Esophagus mucosa (tissue), 1 donor: ENCODE measurements around the gene CLCN6. TPM values are rescaled to one million over a fixed set of nuclear protein-coding genes. Genes with fewer than 3 reads are reported as not detected.

ENCODE experiments used
- ATAC-seq: fragments of 200-7000 bp; cut with Tn5 transposase; one replicate; pipeline ENCODE4 v1.9.1; 2020
- total RNA-seq: library from RNA; stranded (reverse); gene quantifications from one replicate; pipeline ENCODE4 v1.2.4, GENCODE V29; 2023
- donor health status: DM: yes; HTN: yes; CAD: no.

Gene CLCN6
- total RNA-seq, 1 donor from 2014 or later = 6.9 TPM

GRCh38 chr1:11856698-11857097 is 50.7 kb downstream of the CLCN6 start:
- no peak for ATAC-seq

- no peak for ATAC-seq
These were observed 51.3 kb downstream of the CLCN6 start for GRCh38 chr1:11857164-11857851.

- no peak for ATAC-seq
These were observed 52.2 kb downstream of the CLCN6 start for GRCh38 chr1:11858158-11858557.

- ATAC-seq = no peak
These were observed 52.6 kb downstream of the CLCN6 start, which contains the start of gene NPPB for GRCh38 chr1:11858613-11858967. Gene NPPB (minus strand): TSS chr1:11858945. CDS start chr1:11858833, 112 bp downstream.

GRCh38 chr1:11858968-11859871 is 53.2 kb downstream of the CLCN6 start:
- ATAC-seq = peak; percentile 63

- no peak for ATAC-seq
These were observed 54.1 kb downstream of the CLCN6 start for GRCh38 chr1:11860083-11860482.

GRCh38 chr1:11860587-11860986 is 54.6 kb downstream of the CLCN6 start:
- ATAC-seq = no peak

- peak; percentile 58 for ATAC-seq
These were observed 56.9 kb downstream of the CLCN6 start for GRCh38 chr1:11862890-11863289.

- no peak for ATAC-seq
These were observed 62.5 kb downstream of the CLCN6 start for GRCh38 chr1:11868331-11868980.

- ATAC-seq = no peak
These were observed 63.1 kb downstream of the CLCN6 start for GRCh38 chr1:11869104-11869503.

- ATAC-seq = no peak
These were observed 63.7 kb downstream of the CLCN6 start for GRCh38 chr1:11869650-11870207.

GRCh38 chr1:11872545-11872944 is 66.6 kb downstream of the CLCN6 start:
- ATAC-seq = no peak

GRCh38 chr1:11873395-11874257 is 67.6 kb downstream of the CLCN6 start:
- no peak for ATAC-seq

GRCh38 chr1:11874258-11874562 is 68.2 kb downstream of the CLCN6 start:
- no peak for ATAC-seq

- ATAC-seq = no peak
These were observed 68.6 kb downstream of the CLCN6 start for GRCh38 chr1:11874624-11875023.

- ATAC-seq = no peak
These were observed 69.1 kb downstream of the CLCN6 start for GRCh38 chr1:11875094-11875493.

GRCh38 chr1:11877074-11877473 is 71.1 kb downstream of the CLCN6 start:
- no peak for ATAC-seq

GRCh38 chr1:11878081-11878890 is 72.3 kb downstream of the CLCN6 start:
- no peak for ATAC-seq

- ATAC-seq = no peak
These were observed 72.8 kb downstream of the CLCN6 start for GRCh38 chr1:11878891-11879190.

GRCh38 chr1:11879311-11880180 is 73.6 kb downstream of the CLCN6 start:
- ATAC-seq = no peak

GRCh38 chr1:11880181-11880575 is 74.2 kb downstream of the CLCN6 start:
- no peak for ATAC-seq
